ENCODE data around the gene PSMF1.

GRCh38 chr20:1185790-1186334 is 67.5 kb downstream of the PSMF1 start:
- TF ChIP-seq EZH2phosphoT487 (IDR thresholded peaks at IDR 0.05; ENCODE audit: borderline replicate concordance) (no peak), POLR2AphosphoS5 (IDR thresholded peaks at IDR 0.05; ENCODE audit: low read depth, low read length) (peak; percentile 33; the same call in 1 of the 2 replicates), SRF (IDR thresholded peaks at IDR 0.05; ENCODE audit: low read depth) (no peak), POLR2A (IDR thresholded peaks at IDR 0.05; ENCODE audit: borderline replicate concordance, extremely low read depth, insufficient read depth, insufficient read length) (no peak), SP1 (IDR thresholded peaks at IDR 0.05; ENCODE audit: low read depth) (no peak)
- TF ChIP-seq, protein P1, sequence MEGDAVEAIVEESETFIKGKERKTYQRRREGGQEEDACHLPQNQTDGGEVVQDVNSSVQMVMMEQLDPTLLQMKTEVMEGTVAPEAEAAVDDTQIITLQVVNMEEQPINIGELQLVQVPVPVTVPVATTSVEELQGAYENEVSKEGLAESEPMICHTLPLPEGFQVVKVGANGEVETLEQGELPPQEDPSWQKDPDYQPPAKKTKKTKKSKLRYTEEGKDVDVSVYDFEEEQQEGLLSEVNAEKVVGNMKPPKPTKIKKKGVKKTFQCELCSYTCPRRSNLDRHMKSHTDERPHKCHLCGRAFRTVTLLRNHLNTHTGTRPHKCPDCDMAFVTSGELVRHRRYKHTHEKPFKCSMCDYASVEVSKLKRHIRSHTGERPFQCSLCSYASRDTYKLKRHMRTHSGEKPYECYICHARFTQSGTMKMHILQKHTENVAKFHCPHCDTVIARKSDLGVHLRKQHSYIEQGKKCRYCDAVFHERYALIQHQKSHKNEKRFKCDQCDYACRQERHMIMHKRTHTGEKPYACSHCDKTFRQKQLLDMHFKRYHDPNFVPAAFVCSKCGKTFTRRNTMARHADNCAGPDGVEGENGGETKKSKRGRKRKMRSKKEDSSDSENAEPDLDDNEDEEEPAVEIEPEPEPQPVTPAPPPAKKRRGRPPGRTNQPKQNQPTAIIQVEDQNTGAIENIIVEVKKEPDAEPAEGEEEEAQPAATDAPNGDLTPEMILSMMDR (IDR thresholded peaks at IDR 0.05 in 2 of 3, conservative IDR thresholded peaks at IDR 0.05 in 1 of 3; ENCODE audit: borderline replicate concordance in 1 of 3, insufficient read depth in 1 of 3, low read depth in 2 of 3, low read length in 2 of 3), result peak; percentile 43 to 77 (median 69); a peak in 5 of 6 replicates
